K562 (cell line): ENCODE measurements around the gene GMPR. TPM values are rescaled to one million over a fixed set of nuclear protein-coding genes. Genes with fewer than 3 reads are reported as not detected.
"Not testable (repeated sequence)": the region's sequence is repeated elsewhere in the genome, so short reads cannot be mapped to it uniquely, and the experiment has no call there.

Source experiments
- ARID2 ChIP-seq: fragments of 450-650 bp; IDR thresholded peaks from 2 replicates; pipeline ENCODE4 v1.6.1; 2017; ENCODE audit warnings: antibody characterized with exemption, mild to moderate bottlenecking
- DACH1 ChIP-seq: fragments of 450-650 bp; IDR thresholded peaks from 2 replicates; pipeline ENCODE4 v1.6.1; 2018; ENCODE audit not compliant: partially characterized antibody
- ELF4 ChIP-seq: fragments of 450-650 bp; formaldehyde crosslinking; IDR thresholded peaks from 2 replicates; pipeline ENCODE4 v1.4.0; 2022; ENCODE audit warnings: missing genetic modification characterization
- EP300 ChIP-seq: IDR thresholded peaks from 2 replicates; pipeline ENCODE4 v1.6.1; 2012; ENCODE audit warnings: low read length, improper control_type of control experiment
- FOXJ2 ChIP-seq: fragments of 200-800 bp; sonication (Bioruptor generic); IDR thresholded peaks from 2 replicates; pipeline ENCODE4 v1.6.1; 2016; ENCODE audit warnings: missing genetic modification characterization, missing compliant biosample characterization
- ILK ChIP-seq: fragments of 450-650 bp; IDR thresholded peaks from 2 replicates; pipeline ENCODE4 v1.6.1; 2016; ENCODE audit warnings: missing genetic modification characterization, low read depth, mild to moderate bottlenecking, missing compliant biosample characterization, moderate library complexity, borderline replicate concordance
- LARP7 ChIP-seq: fragments of 450-650 bp; IDR thresholded peaks from 2 replicates; pipeline ENCODE4 v1.6.1; 2016
- MBD2 ChIP-seq: sonication (generic); IDR thresholded peaks from 2 replicates; pipeline ENCODE4 v1.6.1; 2016; ENCODE audit warnings: low read depth, borderline replicate concordance
- MEF2D ChIP-seq: conservative IDR thresholded peaks from 2 replicates; pipeline ENCODE4 v1.6.1; 2016; ENCODE audit warnings: low read depth, missing genetic modification characterization, missing compliant biosample characterization
- MIER1 ChIP-seq: fragments of 450-650 bp; IDR thresholded peaks from 2 replicates; pipeline ENCODE4 v1.6.1; 2016; ENCODE audit warnings: antibody characterized with exemption, mild to moderate bottlenecking, low read depth
- MYNN ChIP-seq, 2 experiments: sonication (generic); formaldehyde crosslinking in 1 of 2; IDR thresholded peaks; 2 replicates each; pipeline versions ENCODE4 v1.5.0 to v1.6.1; 2016 to 2020; ENCODE audit warnings: antibody characterized with exemption in 1 of 2, missing genetic modification reagents in 1 of 2
- NFATC3 ChIP-seq: fragments of 450-650 bp; IDR thresholded peaks from 2 replicates; pipeline ENCODE4 v1.6.1; 2017; ENCODE audit warnings: mild to moderate bottlenecking
- NR4A1 ChIP-seq, 2 experiments: fragments of 250-450 bp in 1 of 2; fragments of 450-650 bp in 1 of 2; sonication (Bioruptor Pico) in 1 of 2; IDR thresholded peaks; 2 replicates each; pipeline versions ENCODE4 v1.4.0 to v1.6.1; 2016 to 2020; ENCODE audit warnings: mild to moderate bottlenecking in 2 of 2, missing compliant biosample characterization in 1 of 2, missing genetic modification characterization in 1 of 2, moderate library complexity in 1 of 2
- PML ChIP-seq: IDR thresholded peaks from 2 replicates; pipeline ENCODE4 v1.6.1; 2012; ENCODE audit warnings: low read length, inconsistent platforms
- TARDBP ChIP-seq: fragments of 450-650 bp; IDR thresholded peaks from 2 replicates; pipeline ENCODE4 v1.6.1; 2016
- TCF3 ChIP-seq: sonication (generic); formaldehyde crosslinking; IDR thresholded peaks from 2 replicates; pipeline ENCODE4 v1.4.0; 2020; ENCODE audit warnings: mild to moderate bottlenecking, missing genetic modification reagents
- TEAD1 ChIP-seq, 2 experiments: fragments of 450-650 bp in 1 of 2; sonication (generic) in 1 of 2; formaldehyde crosslinking; IDR thresholded peaks; 2 replicates each; pipeline versions ENCODE4 v1.4.0 to v1.8.0; 2020 to 2022; ENCODE audit warnings: mild to moderate bottlenecking in 2 of 2, missing genetic modification reagents in 1 of 2
- THRAP3 ChIP-seq: fragments of 450-650 bp; IDR thresholded peaks from 2 replicates; pipeline ENCODE4 v1.6.1; 2016; ENCODE audit warnings: mild to moderate bottlenecking, inconsistent platforms, borderline replicate concordance
- ZNF175 ChIP-seq: fragments of 200-800 bp; sonication (Bioruptor generic); IDR thresholded peaks from 2 replicates; pipeline ENCODE4 v1.6.1; 2016; ENCODE audit warnings: low read depth, mild to moderate bottlenecking, missing genetic modification characterization, missing compliant biosample characterization
- polyA plus RNA-seq, 8 experiments: library from polyadenylated mRNA; depleted of rRNA in 4 of 8; stranded (reverse) in 5 of 8; unstranded in 3 of 8; fragments of >200 nt; fragmentation: Nextera tagmentation in 2 of 8; fragmentation: Illumina TruSeq in 1 of 8; extraction: Ambion mirVana in 2 of 8; extraction: Trizol in 1 of 8; gene quantifications; 2 replicates each; pipeline versions ENCODE4 v1.2.1 to v1.2.3, GENCODE V29; 2011 to 2014; ENCODE audit warnings: inconsistent platforms in 1 of 8, missing spikeins in 1 of 8
- total RNA-seq, 7 experiments: library from RNA; depleted of rRNA in 6 of 7; stranded (reverse); fragments of >200 nt in 6 of 7; fragmentation: Illumina TruSeq in 2 of 7; extraction: Trizol in 2 of 7; gene quantifications; 2 replicates each; pipeline versions ENCODE4 v1.2.1 to v1.2.3, GENCODE V29; 2011 to 2021; ENCODE audit warnings: low replicate concordance in 1 of 7
- TF ChIP-seq, protein P1 (sequence below): fragments of 450-650 bp; formaldehyde crosslinking; IDR thresholded peaks from 2 replicates; pipeline ENCODE4 v1.4.0; 2022; ENCODE audit warnings: missing genetic modification characterization
- TF ChIP-seq, protein P2 (sequence below): fragments of 250-450 bp; sonication (Bioruptor Pico); IDR thresholded peaks from 2 replicates; pipeline ENCODE4 v1.9.0; 2021; ENCODE audit warnings: mild to moderate bottlenecking
- TF ChIP-seq, protein P3 (sequence below): fragments of 450-650 bp; IDR thresholded peaks from 2 replicates; pipeline ENCODE4 v1.6.1; 2016; ENCODE audit warnings: borderline replicate concordance
- TF ChIP-seq, protein P4 (sequence below): fragments of 200-800 bp; sonication (Bioruptor generic); IDR thresholded peaks from 2 replicates; pipeline ENCODE4 v1.6.1; 2017; ENCODE audit warnings: missing genetic modification characterization, missing compliant biosample characterization

GMPR gene
- total and polyA plus RNA-seq, 9 of the 15 experiments (the other 6 are each of a cell fraction or from before 2014, with no cell fraction given): 34.6 to 83.7 (median 49.8) TPM

DNA sequence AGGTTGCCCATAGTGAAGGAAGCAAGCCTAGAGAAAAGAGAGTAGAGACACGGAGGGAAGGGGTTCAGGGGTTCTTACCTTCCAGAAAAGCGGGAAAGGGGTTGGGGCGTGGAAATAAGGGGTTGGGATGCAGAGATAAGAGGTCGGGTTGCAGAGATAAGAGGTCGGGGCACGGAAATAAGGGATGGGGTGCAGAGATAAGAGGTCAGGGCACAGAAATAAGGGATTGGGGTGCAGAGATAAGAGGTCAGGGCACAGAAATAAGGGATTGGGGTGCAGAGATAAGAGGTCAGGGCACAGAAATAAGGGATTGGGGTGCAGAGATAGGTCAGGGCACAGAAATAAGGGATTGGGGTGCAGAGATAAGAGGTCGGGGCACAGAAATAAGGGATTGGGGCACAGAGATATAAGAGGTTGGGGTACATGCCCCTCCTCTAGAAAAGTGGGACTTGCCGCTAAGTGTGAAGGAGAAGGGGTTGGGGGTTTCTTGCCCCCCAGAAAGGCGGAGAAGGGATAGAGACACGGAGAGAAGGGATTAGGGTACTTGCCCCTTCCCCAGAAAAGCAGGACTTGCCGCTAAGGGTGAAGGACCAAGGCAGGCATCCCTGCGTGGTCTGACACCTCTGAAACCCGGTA, 25.2 kb downstream of the GMPR start (continued):
- TF ChIP-seq, protein P1, sequence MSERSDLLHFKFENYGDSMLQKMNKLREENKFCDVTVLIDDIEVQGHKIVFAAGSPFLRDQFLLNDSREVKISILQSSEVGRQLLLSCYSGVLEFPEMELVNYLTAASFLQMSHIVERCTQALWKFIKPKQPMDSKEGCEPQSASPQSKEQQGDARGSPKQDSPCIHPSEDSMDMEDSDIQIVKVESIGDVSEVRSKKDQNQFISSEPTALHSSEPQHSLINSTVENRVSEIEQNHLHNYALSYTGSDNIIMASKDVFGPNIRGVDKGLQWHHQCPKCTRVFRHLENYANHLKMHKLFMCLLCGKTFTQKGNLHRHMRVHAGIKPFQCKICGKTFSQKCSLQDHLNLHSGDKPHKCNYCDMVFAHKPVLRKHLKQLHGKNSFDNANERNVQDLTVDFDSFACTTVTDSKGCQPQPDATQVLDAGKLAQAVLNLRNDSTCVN: peak; percentile 93
- TF ChIP-seq MYNN (IDR thresholded peaks at IDR 0.05) (peak; percentile 65; the same call in 1 of the 2 replicates), THRAP3 (peak; percentile 85; the same call in 1 of the 2 replicates), DACH1 (peak; percentile 65), ZNF175 (CRISPR knock-in tag) (peak; percentile 51; the same call in 1 of the 2 replicates), NFATC3 (0 out of 2 replicates have a peak, but pooled peaks have one; percentile 22), EP300 (peak; percentile 74), NR4A1 (tag; IDR thresholded peaks at IDR 0.05) (peak; percentile 76; the same call in 1 of the 2 replicates), TEAD1 (CRISPR knock-in tag; IDR thresholded peaks at IDR 0.05) (peak in 1 of 2 experiments; percentile 67; a peak in 2 of 4 replicates), LARP7 (0 out of 2 replicates have a peak, but pooled peaks have one; percentile 56), ELF4 (CRISPR knock-in tag) (peak; percentile 100), MEF2D (tag) (peak; percentile 82), FOXJ2 (tag) (peak; percentile 55; the same call in 1 of the 2 replicates), ILK (tag) (0 out of 2 replicates have a peak, but pooled peaks have one; percentile 15), TARDBP (peak; percentile 58; the same call in 1 of the 2 replicates), MBD2 (peak; percentile 27; the same call in 1 of the 2 replicates), ARID2 (0 out of 2 replicates have a peak, but pooled peaks have one; percentile 27), PML (peak; percentile 80), MIER1 (peak; percentile 44; the same call in 1 of the 2 replicates), TCF3 (CRISPR knock-in tag) (peak; percentile 93)
- TF ChIP-seq MYNN, NR4A1 (CRISPR knock-in tag; IDR thresholded peaks at IDR 0.05): not testable (repeated sequence)
- TF ChIP-seq, protein P2, sequence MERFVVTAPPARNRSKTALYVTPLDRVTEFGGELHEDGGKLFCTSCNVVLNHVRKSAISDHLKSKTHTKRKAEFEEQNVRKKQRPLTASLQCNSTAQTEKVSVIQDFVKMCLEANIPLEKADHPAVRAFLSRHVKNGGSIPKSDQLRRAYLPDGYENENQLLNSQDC (CRISPR knock-in tag): peak; percentile 2; the same call in 1 of the 2 replicates
- TF ChIP-seq, protein P3, sequence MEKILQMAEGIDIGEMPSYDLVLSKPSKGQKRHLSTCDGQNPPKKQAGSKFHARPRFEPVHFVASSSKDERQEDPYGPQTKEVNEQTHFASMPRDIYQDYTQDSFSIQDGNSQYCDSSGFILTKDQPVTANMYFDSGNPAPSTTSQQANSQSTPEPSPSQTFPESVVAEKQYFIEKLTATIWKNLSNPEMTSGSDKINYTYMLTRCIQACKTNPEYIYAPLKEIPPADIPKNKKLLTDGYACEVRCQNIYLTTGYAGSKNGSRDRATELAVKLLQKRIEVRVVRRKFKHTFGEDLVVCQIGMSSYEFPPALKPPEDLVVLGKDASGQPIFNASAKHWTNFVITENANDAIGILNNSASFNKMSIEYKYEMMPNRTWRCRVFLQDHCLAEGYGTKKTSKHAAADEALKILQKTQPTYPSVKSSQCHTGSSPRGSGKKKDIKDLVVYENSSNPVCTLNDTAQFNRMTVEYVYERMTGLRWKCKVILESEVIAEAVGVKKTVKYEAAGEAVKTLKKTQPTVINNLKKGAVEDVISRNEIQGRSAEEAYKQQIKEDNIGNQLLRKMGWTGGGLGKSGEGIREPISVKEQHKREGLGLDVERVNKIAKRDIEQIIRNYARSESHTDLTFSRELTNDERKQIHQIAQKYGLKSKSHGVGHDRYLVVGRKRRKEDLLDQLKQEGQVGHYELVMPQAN: peak; percentile 44; the same call in 1 of the 2 replicates
- TF ChIP-seq, protein P4, sequence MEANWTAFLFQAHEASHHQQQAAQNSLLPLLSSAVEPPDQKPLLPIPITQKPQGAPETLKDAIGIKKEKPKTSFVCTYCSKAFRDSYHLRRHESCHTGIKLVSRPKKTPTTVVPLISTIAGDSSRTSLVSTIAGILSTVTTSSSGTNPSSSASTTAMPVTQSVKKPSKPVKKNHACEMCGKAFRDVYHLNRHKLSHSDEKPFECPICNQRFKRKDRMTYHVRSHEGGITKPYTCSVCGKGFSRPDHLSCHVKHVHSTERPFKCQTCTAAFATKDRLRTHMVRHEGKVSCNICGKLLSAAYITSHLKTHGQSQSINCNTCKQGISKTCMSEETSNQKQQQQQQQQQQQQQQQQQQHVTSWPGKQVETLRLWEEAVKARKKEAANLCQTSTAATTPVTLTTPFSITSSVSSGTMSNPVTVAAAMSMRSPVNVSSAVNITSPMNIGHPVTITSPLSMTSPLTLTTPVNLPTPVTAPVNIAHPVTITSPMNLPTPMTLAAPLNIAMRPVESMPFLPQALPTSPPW (CRISPR knock-in tag): peak; percentile 41; the same call in 1 of the 2 replicates
